ENCODE data around the gene OR2V2.
A peak's percentile ranks its signal among the peaks of the same experiment; 100 is the strongest.

Gene OR2V2

DNA sequence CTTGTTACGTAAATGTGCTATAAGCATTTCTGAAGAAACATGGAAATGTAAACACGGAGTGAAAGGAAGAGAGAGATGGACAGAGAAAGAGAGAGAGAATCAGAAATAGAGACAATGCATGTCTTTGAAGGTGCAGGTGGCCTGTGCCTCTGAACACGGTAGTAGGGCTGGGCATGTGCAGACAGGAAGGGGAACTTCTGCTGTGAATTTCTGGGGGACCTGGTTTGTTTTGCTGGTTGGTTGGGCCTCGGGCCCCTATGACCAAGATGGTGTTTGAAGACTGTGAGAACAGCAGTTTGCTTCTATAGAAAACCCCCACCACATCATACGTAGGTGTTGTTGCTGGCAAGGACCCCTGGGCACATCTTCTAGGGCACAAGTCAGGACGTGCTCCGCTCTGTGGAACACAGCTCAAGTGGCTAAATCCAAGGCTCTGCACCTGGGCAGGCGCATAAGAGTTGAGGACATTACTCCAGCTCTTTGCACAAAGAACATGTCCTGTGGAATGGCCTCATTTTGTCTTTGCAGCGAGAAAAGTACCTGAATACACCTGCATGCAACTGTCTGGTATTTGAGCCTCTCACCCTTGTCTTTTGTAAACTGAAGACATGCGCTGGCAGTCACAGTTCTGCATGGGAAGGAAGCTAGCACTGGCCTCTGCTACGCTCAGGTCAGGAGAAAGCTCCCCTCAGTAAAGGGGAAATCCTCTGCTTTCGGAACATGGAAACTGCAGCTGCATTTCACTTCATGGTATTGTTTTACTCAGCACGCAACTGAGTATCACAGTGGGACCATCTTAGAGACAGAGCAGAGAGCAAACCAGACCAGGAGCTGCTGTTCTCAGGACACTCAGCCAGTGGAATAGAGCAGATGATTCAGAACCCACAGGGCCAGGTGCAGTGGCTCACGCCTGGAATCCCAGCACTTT is 2.7 kb downstream of the OR2V2 start:
- DNase-seq: no peak

GRCh38 chr5:181151146-181151545 is 3.8 kb downstream of the OR2V2 start:
- DNase-seq: no peak

DNA sequence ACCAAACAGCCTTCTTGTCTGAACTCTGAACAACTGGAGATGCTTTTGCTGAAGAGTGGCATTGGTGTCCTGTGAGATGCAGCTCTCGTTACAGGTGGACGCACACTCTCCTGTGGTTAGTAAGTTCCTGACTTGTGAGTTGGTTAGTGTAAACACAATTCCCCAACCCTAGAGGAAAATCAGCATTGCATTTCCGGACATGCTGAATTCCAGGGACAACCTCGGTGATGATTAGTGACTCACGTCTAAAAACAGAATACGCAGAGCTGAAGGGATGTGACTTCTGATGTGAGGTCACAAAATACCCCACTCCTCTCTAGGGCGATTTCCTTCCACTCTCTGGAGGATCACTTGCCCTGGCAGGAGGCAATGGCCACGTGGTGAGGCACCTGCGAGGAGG is 5.0 kb downstream of the OR2V2 start:
- no peak for DNase-seq

DNA sequence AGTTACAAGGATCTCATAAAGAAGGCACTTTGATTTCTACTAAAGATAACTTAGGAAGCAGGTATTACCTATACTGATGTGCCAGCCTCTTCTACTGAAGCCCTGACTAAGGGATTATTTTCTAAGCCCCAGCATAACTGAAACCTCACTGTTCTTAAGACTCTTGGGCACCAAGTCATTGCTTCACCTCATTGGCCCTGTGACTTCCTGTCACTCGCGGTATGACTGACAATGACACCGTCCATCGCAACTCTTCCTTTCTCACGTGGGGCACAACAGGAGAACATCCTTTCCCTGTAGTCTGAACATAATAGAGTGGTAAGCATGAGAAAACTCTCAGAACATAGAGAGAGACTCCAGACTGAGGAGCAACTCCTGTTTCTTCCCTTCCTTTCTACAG is 6.4 kb downstream of the OR2V2 start:
- no peak for DNase-seq

GRCh38 chr5:181156758-181157157 is 9.4 kb downstream of the OR2V2 start:
- no peak for DNase-seq

DNA sequence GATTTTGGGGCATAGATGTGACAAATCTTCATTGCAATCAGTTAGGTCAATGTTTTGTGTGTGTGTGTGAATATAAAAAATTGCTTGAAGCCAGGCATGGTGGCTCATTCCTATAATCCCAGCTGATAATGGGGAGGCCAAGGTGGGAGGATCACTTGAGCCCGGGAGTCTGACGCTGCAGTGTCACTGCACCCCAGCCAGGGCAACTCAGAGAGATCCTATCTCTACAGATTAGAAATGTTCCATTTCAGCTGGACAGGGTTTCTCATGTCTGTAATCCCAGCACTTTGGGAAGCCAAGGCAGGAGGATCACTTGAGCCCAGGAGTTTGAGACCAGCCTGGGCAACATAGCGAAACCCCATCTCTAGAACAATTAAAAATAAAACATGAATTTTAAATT is 11.5 kb downstream of the OR2V2 start:
- DNase-seq: no peak

DNA sequence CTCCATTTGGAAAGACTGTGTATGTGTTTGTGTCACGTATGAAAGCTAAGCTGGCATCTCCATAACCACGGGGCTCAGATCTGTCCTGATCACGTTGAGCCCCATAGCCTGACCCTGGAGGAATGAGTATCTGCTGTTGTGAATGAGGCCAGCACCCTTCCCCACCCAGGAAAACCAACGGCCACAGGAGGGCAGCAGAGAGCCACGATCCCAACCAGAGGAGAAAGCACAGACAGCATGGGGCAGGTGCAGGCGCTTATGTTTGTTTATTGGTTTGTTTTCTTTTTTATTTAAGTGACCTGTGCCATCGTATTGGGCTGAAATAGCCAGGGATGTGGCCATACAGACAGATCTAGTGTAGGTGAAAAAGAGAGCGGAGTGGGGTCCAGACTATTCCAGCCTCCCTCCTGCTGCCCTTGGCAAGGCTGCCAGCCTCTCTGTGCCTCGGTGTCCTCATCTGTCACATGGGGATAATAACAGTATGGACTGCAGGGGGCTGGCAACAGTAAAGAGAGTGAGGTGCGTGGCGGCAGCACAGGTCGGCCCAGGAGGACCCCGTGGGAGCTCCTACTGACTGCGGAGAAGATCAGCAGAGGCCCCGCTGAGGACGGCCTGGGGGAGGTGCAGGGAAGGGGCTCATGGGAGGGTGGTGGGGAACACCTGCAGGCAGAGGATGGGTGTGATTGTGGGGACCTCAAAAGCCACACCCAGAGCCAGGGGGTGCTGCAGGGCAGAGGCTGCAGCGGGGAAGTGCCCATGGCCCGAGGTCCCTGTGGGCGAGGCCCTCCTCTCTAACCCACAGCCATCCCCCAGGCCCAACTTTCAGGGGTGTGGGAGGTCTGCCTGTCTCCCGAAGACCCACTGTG is 12.1 kb downstream of the OR2V2 start:
- peak; percentile 92 for DNase-seq

DNA sequence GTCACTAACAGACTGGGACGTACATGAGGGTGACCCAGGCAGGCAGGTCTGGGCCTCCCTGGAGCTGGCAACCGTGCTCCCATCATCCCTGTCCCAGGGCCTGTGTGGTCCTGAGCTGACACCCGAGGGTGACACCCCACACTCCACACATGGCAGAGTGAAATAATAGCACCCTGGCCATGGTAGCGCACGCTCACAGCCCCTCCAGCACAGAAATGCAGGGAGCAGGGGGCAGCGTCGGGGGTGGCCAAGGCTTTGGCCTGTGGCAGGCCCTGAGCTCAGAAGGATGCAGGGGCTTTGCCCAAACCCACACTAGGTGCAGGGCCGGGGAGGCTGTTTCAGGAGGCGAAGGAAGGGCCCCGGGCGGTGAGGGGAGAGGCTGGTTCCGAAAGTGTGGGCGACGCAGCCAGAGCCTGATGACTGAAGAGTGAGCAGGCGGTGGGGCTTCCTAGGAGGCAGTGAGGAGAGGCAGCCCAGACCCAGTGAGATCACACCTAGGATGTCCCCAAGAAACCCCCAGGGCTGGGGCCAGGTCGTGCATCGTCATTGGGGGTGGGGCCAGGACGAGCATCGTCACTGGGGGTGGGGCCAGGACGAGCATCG is 12.9 kb downstream of the OR2V2 start:
- DNase-seq: peak; percentile 89

DNA sequence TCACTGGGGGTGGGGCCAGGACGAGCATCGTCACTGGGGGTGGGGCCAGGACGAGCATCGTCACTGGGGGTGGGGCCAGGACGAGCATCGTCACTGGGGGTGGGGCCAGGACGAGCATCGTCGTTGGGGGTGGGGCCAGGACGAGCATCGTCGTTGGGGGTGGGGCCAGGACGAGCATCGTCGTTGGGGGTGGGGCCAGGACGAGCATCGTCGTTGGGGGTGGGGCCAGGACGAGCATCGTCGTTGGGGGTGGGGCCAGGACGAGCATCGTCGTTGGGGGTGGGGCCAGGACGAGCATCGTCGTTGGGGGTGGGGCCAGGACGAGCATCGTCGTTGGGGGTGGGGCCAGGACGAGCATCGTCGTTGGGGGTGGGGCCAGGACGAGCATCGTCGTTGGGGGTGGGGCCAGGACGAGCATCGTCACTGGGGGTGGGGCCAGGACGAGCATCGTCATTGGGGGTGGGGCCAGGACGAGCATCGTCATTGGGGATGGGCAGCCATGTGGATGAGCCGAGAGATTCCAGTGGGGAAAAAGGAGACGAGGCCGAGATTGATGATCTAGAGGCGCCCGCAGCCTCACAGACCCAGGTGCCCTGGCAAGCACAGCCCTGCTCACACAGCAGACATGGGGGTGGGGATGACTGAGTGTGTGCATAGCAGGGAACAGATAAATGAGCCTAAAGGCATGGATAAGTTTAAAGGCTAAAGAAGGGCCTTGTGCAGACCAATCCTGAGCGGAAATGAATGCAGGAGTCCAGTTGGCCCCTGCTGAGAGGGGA is 13.6 kb downstream of the OR2V2 start:
- peak; percentile 78 for DNase-seq

DNA sequence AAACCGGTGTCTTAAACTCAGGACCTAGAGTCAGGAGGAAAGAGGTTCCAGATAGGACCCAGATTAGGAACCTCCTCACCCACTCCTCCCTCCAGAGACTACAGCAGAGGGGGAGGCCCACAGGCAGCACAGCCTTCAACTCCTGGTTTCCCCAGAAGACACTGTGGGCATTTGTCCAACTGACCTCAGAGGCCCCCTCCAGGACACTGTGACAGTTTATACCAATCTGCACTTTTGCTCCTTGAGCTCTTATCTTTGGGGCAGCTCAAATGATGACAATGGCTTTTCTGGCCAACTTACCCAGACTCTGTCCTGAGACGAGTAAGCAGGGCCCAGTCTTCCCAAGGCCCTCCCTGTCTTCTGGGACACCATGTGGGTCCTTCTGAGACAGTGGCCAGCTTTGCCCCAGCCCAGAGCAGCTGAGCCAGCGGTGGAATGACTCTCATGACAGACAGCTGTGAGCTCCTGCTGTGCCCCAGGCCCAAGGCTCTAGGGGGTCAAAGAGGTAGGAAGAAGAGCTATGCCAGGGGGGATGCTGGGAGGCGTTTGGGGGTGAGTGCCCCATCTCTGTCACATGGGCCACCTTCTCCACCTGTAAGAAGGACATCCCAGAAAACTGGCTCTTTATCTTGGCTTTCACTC is 14.3 kb downstream of the OR2V2 start:
- no peak for DNase-seq

- DNase-seq: no peak
Measured at GRCh38 chr5:181163487-181164075, 16.2 kb downstream of the OR2V2 start.

DNA sequence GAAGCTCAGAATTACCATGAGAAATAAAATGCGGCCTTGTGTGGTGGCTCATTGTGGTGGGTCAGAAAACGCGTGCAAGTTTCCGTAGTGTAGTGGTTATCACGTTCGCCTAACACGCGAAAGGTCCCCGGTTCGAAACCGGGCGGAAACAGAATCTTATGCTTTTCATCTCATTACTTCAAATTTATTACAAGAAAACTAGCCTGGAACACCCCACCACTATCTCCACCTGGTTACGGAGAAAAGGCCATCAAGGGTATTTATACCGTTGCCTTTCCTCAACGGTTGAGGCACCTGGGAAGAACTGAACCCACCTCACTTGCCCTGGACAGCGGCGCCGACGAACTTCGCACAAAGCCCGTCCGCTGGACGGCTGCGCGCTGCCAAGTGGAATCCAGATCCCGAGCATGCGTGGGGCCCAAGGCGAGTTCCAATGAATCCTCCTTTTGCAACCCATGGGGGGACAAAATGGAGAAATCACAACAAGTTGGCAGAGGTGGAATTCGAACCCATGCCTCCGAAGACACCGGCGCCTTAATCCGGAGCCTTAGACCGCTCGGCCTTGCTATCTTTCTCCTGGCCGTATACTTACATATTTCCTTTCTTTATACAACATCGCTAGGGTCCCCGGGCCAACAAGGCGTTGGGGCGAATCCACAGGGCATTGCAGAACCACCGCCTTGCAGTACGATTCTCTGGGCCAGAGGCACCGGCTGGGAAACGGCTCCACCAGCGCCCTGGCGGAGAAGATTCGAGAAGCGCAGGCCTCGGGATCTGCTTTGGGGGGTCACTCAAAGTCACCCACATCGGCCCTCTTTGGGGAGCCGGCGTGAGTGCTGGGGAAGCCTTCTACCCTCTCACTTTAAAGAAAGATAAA is 16.9 kb downstream of the OR2V2 start:
- no peak for DNase-seq

GRCh38 chr5:181166812-181167733 is 19.7 kb downstream of the OR2V2 start:
- no peak for DNase-seq

DNA sequence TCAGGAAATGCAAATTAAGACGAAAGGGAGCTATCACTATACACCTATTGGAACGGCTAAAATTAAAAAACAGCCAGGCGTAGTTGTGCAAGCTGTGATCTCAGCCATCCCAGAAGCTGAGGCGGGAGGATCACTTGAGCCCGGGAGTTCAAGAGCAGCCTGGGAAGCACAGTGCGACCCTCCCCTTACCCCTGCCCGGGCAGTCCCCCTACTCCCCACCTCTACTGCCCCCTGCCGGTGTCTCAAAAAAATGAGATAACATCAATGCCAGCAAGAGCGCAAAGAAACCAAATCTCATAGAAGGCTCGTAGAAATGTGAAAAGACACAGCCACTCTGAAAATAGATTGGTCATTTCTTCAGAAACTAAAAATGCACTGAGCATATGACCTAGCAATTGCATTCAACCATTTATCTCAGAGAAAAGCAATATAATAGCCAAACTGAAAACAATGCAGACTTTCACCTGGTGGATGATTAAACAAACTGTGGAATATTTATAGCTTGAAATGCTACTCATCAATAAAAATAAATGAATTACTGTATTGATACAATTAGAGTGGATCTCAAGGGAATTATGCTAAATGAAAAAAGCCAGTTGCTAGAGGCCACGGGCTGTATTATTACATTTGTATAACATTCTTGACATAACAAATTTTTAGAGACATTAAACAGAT is 20.6 kb downstream of the OR2V2 start:
- peak; percentile 44 for DNase-seq

DNA sequence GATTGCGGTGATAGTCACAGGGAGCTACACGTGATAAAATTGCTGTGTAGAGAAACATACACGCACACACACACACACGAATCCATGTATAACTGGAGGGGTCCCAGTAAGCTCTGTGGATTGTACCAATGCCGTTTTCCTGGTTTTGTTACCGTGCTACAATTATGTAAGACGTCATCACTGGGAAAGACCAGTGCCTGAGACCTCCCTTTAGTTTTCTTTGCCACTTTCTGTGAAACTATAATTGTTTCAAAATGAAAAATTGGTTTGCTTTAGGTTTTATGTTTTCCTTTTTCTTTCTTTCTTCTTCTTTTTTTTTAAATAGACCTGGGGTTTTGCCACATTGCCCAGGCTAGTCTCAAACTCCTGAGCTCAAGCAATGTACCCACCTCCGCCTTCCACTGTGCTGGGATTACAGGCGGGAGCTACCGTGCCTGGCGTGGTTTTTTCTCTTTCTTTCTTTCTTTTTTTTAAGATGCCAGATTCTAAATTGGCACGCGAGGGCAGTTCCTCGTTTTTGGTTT is 21.3 kb downstream of the OR2V2 start:
- no peak for DNase-seq

DNA sequence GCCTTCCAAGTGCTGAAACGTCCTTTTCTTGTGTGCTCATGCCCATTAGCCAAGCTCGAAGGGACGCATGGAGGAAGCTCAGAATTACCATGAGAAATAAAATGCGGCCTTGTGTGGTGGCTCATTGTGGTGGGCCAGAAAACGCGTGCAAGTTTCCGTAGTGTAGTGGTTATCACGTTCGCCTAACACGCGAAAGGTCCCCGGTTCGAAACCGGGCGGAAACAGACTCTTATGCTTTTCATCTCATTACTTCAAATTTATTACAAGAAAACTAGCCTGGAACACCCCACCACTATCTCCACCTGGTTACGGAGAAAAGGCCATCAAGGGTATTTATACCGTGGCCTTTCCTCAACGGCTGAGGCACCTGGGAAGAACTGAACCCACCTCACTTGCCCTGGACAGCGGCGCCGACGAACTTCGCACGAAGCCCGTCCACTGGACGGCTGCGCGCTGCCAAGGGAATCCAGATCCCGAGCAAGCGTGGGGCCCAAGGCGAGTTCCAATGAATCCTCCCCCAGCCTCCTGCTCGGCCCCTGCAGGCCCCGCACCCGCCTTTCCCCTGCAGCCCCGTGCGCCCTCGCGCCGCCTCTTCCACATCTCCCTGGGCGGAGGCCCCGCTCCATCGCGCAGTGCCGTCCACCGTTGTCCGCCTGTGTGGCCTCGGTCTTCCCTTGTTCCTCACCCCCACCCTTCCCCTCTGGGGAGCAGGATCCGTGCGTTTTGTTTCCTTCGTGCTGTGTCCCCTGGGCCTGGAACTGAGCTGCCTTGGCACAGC is 22.3 kb downstream of the OR2V2 start:
- DNase-seq: peak; percentile 60

DNA sequence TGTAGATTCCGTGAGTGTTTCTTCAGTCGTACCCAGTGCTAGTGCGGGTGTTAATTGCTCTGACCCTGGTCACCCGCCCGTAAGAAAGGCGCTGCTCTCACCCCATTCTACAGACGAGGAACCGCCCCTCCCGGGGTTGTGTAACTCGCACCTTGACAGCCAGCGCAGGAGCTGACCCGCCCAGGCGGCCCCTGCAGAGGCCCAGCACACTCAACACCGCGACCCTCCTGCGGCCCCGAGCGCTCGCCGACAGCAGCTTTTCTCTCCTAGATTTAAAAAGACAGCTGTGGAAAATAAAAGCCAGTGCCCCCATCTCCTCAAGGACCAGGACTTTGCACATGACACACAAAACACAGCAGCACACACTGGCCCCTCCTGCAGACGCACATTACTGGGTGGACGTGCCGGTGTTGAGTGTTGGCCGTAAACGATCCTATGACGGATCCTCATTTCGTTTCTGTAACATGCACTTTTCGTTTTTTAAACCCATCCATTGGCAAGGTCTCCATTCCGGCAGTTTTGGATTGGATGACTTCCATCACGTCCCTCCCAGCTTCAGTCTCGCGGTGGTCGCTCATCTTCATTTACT is 22.9 kb downstream of the OR2V2 start:
- no peak for DNase-seq
